ENCODE results near the gene CHRM2.

The CHRM2 gene

DNA sequence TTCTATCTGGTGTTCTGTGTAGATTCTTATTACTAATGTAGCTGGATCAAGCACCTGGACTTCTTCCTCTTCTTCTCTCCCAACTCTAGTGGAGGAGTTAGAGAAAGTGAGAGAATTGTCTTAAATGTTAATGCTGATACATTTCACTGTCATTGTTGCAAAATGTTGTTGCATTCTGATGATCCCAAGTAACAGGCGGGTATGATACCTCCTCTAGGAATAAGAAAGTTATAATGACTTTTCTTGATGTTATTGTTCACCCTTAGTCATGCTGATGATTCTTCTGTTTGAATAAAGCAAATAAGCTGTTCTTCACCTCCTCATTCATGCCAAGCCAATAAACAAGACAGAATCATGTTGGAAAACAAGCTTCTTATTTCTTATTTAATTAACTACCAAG is 9.1 kb downstream of the CHRM2 start:
- TF ChIP-seq, protein P1, sequence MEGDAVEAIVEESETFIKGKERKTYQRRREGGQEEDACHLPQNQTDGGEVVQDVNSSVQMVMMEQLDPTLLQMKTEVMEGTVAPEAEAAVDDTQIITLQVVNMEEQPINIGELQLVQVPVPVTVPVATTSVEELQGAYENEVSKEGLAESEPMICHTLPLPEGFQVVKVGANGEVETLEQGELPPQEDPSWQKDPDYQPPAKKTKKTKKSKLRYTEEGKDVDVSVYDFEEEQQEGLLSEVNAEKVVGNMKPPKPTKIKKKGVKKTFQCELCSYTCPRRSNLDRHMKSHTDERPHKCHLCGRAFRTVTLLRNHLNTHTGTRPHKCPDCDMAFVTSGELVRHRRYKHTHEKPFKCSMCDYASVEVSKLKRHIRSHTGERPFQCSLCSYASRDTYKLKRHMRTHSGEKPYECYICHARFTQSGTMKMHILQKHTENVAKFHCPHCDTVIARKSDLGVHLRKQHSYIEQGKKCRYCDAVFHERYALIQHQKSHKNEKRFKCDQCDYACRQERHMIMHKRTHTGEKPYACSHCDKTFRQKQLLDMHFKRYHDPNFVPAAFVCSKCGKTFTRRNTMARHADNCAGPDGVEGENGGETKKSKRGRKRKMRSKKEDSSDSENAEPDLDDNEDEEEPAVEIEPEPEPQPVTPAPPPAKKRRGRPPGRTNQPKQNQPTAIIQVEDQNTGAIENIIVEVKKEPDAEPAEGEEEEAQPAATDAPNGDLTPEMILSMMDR (IDR thresholded peaks at IDR 0.05): no peak
- H3K36me3 ChIP-seq (ENCODE audit: control insufficient read depth, insufficient read depth, low read length): no peaks in the 10 kb centered on the region
- no peaks in the 10 kb centered on the region for H3K9me3 ChIP-seq (ENCODE audit: control insufficient read depth, low read length)
- no peak overlapping the region for H3K9ac ChIP-seq
- H3K79me2 ChIP-seq: no peaks in the 10 kb centered on the region
- H3K4me2 ChIP-seq (ENCODE audit: low read length): no peak overlapping the region
- H2AFZ ChIP-seq: no peak overlapping the region
- H3K27me3 ChIP-seq (ENCODE audit: control insufficient read depth, insufficient read depth, low read length): no peaks in the 10 kb centered on the region
- no peak overlapping the region for H3K4me3 ChIP-seq (ENCODE audit: low read depth, low read length)
- H3K4me1 ChIP-seq: no peaks in the 10 kb centered on the region
- no peak overlapping the region for H3K27ac ChIP-seq

DNA sequence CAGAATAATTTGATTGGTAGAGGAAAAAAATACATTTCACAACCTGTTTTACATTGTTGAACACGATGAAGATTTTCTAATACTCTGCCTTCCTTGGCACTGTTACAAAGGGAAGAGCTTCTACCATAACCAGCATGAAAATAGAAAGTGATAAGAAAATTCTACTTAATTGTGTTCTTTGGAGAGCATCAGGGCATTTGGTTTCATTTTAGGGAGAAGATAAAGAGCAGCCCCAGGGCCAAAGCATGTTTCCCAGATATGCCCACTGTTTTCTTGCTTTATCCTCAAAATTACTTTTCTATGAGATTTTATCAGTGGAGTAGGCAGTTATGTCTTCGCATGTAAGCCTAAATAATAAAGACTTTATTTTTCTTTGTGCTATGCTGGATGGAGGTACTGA is 9.5 kb downstream of the CHRM2 start:
- Histone ChIP-seq H3K27ac (no peak overlapping the region), H3K9me3 (ENCODE audit: control insufficient read depth, low read length) (no peaks in the 10 kb centered on the region), H3K9ac (no peak overlapping the region)

DNA sequence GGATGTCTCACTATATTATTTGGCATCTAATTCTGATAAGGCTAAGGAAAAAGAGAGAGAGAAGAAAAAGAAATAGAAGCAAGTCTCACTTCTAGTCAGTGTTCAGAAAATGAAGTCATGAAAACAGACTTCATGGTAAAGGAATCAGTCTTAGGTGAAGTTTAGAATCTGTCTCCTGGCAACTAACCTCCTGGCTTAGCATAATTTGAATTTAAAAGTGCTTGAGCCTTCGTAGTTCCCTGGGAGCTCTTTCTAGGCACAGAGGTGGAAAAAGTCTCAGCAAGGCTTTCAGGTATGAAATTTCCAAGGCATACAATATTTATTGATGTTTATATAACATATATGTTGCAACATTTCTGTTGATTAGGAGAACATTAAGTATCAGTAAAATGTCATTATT is 10.4 kb downstream of the CHRM2 start:
- Histone ChIP-seq H3K79me2 (no peaks in the 10 kb centered on the region), H3K9ac (no peak overlapping the region), H3K27ac (no peak overlapping the region), H3K4me1 (no peaks in the 10 kb centered on the region), H3K9me3 (ENCODE audit: control insufficient read depth, low read length) (no peaks in the 10 kb centered on the region), H3K27me3 (ENCODE audit: control insufficient read depth, insufficient read depth, low read length) (no peaks in the 10 kb centered on the region), H2AFZ (no peak overlapping the region), H3K4me2 (ENCODE audit: low read length) (no peak overlapping the region), H3K36me3 (ENCODE audit: control insufficient read depth, insufficient read depth, low read length) (no peaks in the 10 kb centered on the region), H3K4me3 (ENCODE audit: low read depth, low read length) (no peak overlapping the region)
- TF ChIP-seq, protein P1 (IDR thresholded peaks at IDR 0.05): no peak

More for the DNA sequence above, 9.5 kb downstream of the CHRM2 start:
- Histone ChIP-seq H3K79me2 (no peaks in the 10 kb centered on the region), H3K36me3 (ENCODE audit: control insufficient read depth, insufficient read depth, low read length) (no peaks in the 10 kb centered on the region), H3K4me3 (ENCODE audit: low read depth, low read length) (no peak overlapping the region), H3K27me3 (ENCODE audit: control insufficient read depth, insufficient read depth, low read length) (no peaks in the 10 kb centered on the region), H2AFZ (no peak overlapping the region), H3K4me1 (no peaks in the 10 kb centered on the region), H3K4me2 (ENCODE audit: low read length) (no peak overlapping the region)
- TF ChIP-seq, protein P1 (IDR thresholded peaks at IDR 0.05): no peak

DNA sequence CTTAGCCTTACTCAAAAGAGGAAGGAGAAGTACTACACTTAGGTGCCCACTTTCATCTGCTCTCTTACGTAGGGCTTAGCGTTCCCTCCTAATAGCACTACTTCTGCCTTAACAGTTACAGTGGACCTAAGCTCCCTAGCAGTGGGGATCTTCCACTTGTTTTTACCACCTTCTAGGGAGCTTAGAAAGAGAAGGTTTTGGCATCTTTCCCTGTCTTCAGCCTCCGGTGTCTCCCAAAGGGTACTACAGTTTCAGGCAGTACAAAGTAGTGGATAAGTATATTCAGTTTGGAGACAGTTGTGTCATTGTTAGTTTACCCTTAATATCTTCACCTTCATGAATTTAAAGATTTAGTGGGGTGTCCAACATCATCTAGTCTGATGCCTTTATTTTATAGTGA is 14.6 kb downstream of the CHRM2 start:
- H3K9me3 ChIP-seq (ENCODE audit: control insufficient read depth, low read length): no peaks in the 10 kb centered on the region
- H3K4me1 ChIP-seq: no peaks in the 10 kb centered on the region
- H3K36me3 ChIP-seq (ENCODE audit: control insufficient read depth, insufficient read depth, low read length): no peaks in the 10 kb centered on the region
- no peaks in the 10 kb centered on the region for H3K79me2 ChIP-seq
- no peak overlapping the region for H2AFZ ChIP-seq
- no peak overlapping the region for H3K9ac ChIP-seq
- H3K4me2 ChIP-seq (ENCODE audit: low read length): no peak overlapping the region
- no peak overlapping the region for H3K4me3 ChIP-seq (ENCODE audit: low read depth, low read length)
- no peaks in the 10 kb centered on the region for H3K27me3 ChIP-seq (ENCODE audit: control insufficient read depth, insufficient read depth, low read length)
- H3K27ac ChIP-seq: no peak overlapping the region
- TF ChIP-seq, protein P1 (IDR thresholded peaks at IDR 0.05): no peak

DNA sequence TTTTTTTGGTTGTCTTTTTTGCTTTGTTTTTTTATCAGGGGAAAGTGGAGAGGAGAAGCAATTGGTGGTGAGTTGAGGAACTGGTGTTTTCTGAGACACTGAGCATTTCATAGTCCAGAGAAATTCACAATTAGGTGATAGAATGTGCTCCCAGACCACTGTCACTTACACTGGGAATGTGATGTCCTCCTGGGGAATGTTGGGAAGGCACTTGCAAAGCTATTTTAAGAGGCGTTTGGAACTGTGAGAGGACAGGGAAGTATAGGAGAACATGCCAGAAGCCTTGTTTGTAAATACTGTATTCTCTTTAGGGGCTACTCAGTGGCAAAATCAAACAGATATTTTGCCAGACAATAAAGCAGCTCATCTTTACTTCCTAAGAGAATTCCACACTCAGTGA is 16.0 kb downstream of the CHRM2 start:
- H3K9me3 ChIP-seq (ENCODE audit: control insufficient read depth, low read length): no peaks in the 10 kb centered on the region

More for the DNA sequence above, 16.0 kb downstream of the CHRM2 start:
- Histone ChIP-seq H3K27me3 (ENCODE audit: control insufficient read depth, insufficient read depth, low read length) (no peaks in the 10 kb centered on the region), H3K9ac (no peak overlapping the region), H3K79me2 (no peaks in the 10 kb centered on the region), H3K27ac (no peak overlapping the region), H3K4me3 (ENCODE audit: low read depth, low read length) (no peak overlapping the region), H3K36me3 (ENCODE audit: control insufficient read depth, insufficient read depth, low read length) (no peaks in the 10 kb centered on the region), H3K4me2 (ENCODE audit: low read length) (no peak overlapping the region), H2AFZ (no peak overlapping the region), H3K4me1 (no peaks in the 10 kb centered on the region)
- TF ChIP-seq, protein P1 (IDR thresholded peaks at IDR 0.05): no peak
